Gastroesophageal sphincter (tissue), 4 donors: ENCODE data around the gene MYLK. TPM values are rescaled to one million over a fixed set of nuclear protein-coding genes. Genes with fewer than 3 reads are reported as not detected.
A peak's percentile ranks its signal among the peaks of the same experiment; 100 is the strongest.
"Not testable (repeated sequence)": the region's sequence is repeated elsewhere in the genome, so short reads cannot be mapped to it uniquely, and the experiment has no call there.

Experiments used
- ATAC-seq: fragments of 150-250 bp; one replicate; pipeline ENCODE4 v1.9.1; 2016; ENCODE audit warnings: mild to moderate bottlenecking, moderate library complexity
- H3K27ac ChIP-seq, 4 donors: fragments of 200-600 bp; sonication (generic) in 3 of 4; 1 replicate in 3 of 4; 2 replicates in 1 of 4; pipeline ENCODE4 v1.5.1; 2016 to 2019
- H3K27me3 ChIP-seq: fragments of 200-600 bp; sonication (generic); one replicate; pipeline ENCODE4 v1.5.1; 2019
- H3K36me3 ChIP-seq, 2 donors: fragments of 200-600 bp; sonication (generic); one replicate each; pipeline ENCODE4 v1.5.1; 2019; ENCODE audit warnings: control low read depth in 1 of 2
- H3K4me1 ChIP-seq, 3 donors: fragments of 200-600 bp; sonication (generic); 1 replicate in 2 of 3; 2 replicates in 1 of 3; pipeline ENCODE4 v1.5.1; 2016 to 2019; ENCODE audit warnings: control low read depth in 2 of 3
- H3K4me3 ChIP-seq, 2 donors: fragments of 200-600 bp; sonication (generic); one replicate each; pipeline ENCODE4 v1.5.1; 2019; ENCODE audit warnings: mild to moderate bottlenecking in 1 of 2, moderate library complexity in 1 of 2
- H3K9me3 ChIP-seq, 3 donors: fragments of 200-600 bp; sonication (generic); one replicate each; pipeline ENCODE4 v1.5.1; 2017 to 2019; ENCODE audit warnings: control low read depth in 2 of 3
- EP300 ChIP-seq: sonication (generic); formaldehyde crosslinking; IDR thresholded peaks from one replicate; pipeline ENCODE4 v1.6.1; 2017; ENCODE audit warnings: antibody characterized with exemption, mild to moderate bottlenecking
- POLR2A ChIP-seq, 2 donors: fragments of 450-650 bp; IDR thresholded peaks; one replicate each; pipeline ENCODE4 v1.6.1; 2017; ENCODE audit warnings: antibody characterized with exemption in 2 of 2, mild to moderate bottlenecking in 2 of 2, moderate library complexity in 1 of 2
- POLR2AphosphoS5 ChIP-seq: sonication (generic); formaldehyde crosslinking; IDR thresholded peaks from one replicate; pipeline ENCODE4 v1.6.1; 2017; ENCODE audit warnings: antibody characterized with exemption
- WGBS, 2 donors: methylation state at CpG; one replicate each; pipeline ENCODE4 v1.1.5; 2018; ENCODE audit warnings: low coverage in 1 of 2; 5-methylcytosine and 5-hydroxymethylcytosine counted together
- total RNA-seq, 4 donors: library from RNA; depleted of rRNA; stranded (reverse); fragments of >200 nt; gene quantifications; one replicate each; pipeline ENCODE4 v1.1.0, GENCODE V29; 2016
- TF ChIP-seq, protein P1 (sequence below), 4 experiments: fragments of 200-600 bp in 2 of 4; fragments of 450-650 bp in 2 of 4; sonication (generic) in 1 of 4; IDR thresholded peaks; one replicate each; pipeline ENCODE4 v1.5.1; 2017 to 2019; ENCODE audit warnings: antibody characterized with exemption in 4 of 4, mild to moderate bottlenecking in 2 of 4, moderate library complexity in 2 of 4

MYLK gene
- total RNA-seq, 4 donors from 2014 or later, result 1,558 to 2,522 (median 2,261) TPM

DNA sequence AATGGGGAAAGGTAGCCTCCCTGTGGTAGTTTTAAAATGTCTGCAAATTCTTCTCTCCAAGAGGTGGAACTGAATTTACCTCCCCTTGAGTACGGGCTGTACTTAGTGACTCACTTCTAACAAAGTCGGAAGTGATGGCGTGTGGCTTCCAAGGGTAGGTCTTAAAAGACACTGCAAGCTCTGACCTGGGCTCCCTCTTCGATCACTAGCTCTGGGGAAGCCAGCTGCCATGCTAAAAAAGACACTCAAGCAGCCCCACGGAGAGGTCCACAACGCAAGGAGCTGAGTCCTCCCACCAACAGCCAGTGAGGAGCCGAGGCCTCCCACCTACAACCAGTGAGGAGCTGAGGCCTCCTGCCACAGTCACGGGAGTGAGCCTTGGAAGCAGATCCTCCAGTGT lies 177.3 kb downstream of the MYLK start:
- Histone ChIP-seq H3K4me1 (peaks cover 2 to 47% (median 4%) of the 10 kb centered on the region in 3 donors), H3K27ac (no peak overlapping the region), H3K4me3 (no peak overlapping the region), H3K9me3 (no peaks in the 10 kb centered on the region), H3K36me3 (peaks cover 0 to 6% of the 10 kb centered on the region in 2 donors), H3K27me3 (no peaks in the 10 kb centered on the region)
- ATAC-seq, result no peak
- 92% methylated on average over 4 of the region's 8 CpGs; no CpG with 5 or more reads in 1 of the 2 donors for WGBS, 2 donors
- TF ChIP-seq POLR2A (IDR thresholded peaks at IDR 0.05), result no peak
- no peak for TF ChIP-seq EP300

DNA sequence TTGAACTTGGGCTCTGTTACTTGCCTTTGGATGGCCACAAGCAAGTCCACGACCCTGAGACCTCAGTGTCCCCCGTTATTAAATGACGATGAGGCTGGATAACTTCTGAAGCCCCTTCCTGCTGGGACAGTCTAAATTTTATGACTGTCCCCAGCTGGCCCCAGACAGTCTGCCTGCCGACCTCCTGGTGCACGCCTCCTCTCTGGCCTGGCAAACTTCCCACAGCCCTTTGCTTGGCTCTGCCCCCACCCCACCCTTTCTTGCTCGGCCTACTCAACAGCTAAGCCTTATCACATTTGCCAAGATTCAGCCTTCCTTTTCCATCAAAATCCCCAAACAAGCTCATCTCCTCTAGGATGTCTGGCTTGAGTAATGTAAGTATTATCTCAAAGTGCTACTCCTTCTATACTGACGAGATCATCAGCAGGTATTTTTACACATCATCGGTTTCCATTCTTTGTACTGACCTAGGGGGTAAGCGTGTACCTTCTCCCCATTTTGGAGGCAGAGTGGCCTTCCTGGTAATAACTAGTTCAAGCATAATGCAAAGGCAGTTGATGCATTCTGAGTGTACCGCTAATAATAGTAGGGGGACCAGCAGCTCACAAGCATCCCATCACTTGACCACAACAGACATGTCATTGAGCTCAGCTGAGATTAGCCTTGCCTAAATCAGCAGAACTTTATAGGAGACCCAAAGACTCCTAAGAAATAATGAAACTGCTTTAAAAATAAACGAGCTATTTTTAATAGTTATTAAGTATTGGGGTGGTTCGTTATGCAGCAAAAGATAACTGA lies 178.4 kb downstream of the MYLK start:
- no peak for ATAC-seq
- 37 to 49% methylated on average over 5 to 11 of the region's 12 CpGs for WGBS, 2 donors
- H3K27ac ChIP-seq, result peak overlapping the region in 3 of 4 donors; percentile 34 to 96 (median 94)
- H3K27me3 ChIP-seq, result no peaks in the 10 kb centered on the region
- TF ChIP-seq, protein P1, sequence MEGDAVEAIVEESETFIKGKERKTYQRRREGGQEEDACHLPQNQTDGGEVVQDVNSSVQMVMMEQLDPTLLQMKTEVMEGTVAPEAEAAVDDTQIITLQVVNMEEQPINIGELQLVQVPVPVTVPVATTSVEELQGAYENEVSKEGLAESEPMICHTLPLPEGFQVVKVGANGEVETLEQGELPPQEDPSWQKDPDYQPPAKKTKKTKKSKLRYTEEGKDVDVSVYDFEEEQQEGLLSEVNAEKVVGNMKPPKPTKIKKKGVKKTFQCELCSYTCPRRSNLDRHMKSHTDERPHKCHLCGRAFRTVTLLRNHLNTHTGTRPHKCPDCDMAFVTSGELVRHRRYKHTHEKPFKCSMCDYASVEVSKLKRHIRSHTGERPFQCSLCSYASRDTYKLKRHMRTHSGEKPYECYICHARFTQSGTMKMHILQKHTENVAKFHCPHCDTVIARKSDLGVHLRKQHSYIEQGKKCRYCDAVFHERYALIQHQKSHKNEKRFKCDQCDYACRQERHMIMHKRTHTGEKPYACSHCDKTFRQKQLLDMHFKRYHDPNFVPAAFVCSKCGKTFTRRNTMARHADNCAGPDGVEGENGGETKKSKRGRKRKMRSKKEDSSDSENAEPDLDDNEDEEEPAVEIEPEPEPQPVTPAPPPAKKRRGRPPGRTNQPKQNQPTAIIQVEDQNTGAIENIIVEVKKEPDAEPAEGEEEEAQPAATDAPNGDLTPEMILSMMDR (IDR thresholded peaks at IDR 0.05), result no peak
- TF ChIP-seq POLR2A (IDR thresholded peaks at IDR 0.05) (no peak), EP300 (no peak), POLR2AphosphoS5 (no peak)
- H3K9me3 ChIP-seq, result no peaks in the 10 kb centered on the region
- H3K36me3 ChIP-seq, result peaks cover 0 to 6% of the 10 kb centered on the region in 2 donors
- no peak overlapping the region for H3K4me3 ChIP-seq
- H3K4me1 ChIP-seq, result peaks cover 0 to 50% (median 3%) of the 10 kb centered on the region in 3 donors

DNA sequence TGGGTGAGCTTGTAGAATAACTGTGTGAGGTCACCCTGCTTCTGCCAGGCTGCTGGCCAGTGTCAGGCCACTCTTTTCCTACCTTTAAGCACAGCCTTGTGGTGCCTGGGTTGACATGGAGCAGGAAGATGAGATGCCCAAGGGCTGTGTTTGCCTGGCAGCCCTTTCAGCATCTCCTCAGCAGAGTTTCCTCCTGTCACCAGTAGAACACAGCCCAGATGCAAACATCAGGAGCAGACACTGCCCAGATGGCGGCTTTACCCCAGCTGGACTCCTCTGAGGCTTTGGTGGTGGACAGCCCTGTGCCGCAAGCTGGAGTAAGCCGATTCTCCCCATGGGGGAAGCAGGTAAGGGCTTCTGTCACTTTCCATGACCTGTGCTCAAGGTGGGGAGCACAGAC lies 180.5 kb downstream of the MYLK start:
- ATAC-seq, result not testable (repeated sequence)
- peak; percentile 56 for TF ChIP-seq POLR2AphosphoS5

DNA sequence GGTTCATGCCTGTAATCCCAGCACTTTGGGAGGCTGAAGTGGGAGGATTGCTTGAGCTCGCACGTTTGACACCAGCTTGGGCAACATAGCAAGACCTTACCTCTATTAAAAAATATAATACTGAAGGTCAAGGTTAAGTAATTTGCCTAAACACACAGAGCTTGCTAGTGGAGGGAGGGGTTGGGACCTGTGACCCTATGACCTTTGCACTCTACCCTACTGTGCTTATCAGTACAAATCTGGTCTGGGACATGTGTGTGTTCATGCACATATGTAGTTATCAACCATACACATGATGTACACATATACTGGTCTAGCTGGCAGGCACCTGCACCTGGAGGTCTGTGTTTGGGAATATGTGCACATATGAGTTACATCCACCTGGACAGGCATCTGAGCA lies 181.4 kb downstream of the MYLK start:
- Histone ChIP-seq H3K9me3 (no peaks in the 10 kb centered on the region), H3K27me3 (no peaks in the 10 kb centered on the region), H3K4me3 (no peak overlapping the region), H3K27ac (peak overlapping the region in 3 of 4 donors; percentile 92 to 96 (median 94)), H3K36me3 (peaks cover 0 to 3% of the 10 kb centered on the region in 2 donors), H3K4me1 (peaks cover 0 to 54% (median 3%) of the 10 kb centered on the region in 3 donors)
- TF ChIP-seq POLR2AphosphoS5 (no peak), POLR2A (IDR thresholded peaks at IDR 0.05) (no peak), EP300 (no peak)
- TF ChIP-seq, protein P1 (IDR thresholded peaks at IDR 0.05), result no peak
- WGBS, 2 donors, result 70 to 76% methylated on average over 2 of the region's 2 CpGs
- no peak for ATAC-seq

More for the DNA sequence above, 180.5 kb downstream of the MYLK start:
- not testable (repeated sequence) for H3K4me3 ChIP-seq, H3K9me3 ChIP-seq, H3K27me3 ChIP-seq, H3K36me3 ChIP-seq
- peaks cover 0 to 50% (median 3%) of the 10 kb centered on the region in 3 donors for H3K4me1 ChIP-seq
- peak overlapping the region; percentile 5 to 96 (median 93) for H3K27ac ChIP-seq
- WGBS, 2 donors, result no CpG with 5 or more reads among the region's 3 CpGs

DNA sequence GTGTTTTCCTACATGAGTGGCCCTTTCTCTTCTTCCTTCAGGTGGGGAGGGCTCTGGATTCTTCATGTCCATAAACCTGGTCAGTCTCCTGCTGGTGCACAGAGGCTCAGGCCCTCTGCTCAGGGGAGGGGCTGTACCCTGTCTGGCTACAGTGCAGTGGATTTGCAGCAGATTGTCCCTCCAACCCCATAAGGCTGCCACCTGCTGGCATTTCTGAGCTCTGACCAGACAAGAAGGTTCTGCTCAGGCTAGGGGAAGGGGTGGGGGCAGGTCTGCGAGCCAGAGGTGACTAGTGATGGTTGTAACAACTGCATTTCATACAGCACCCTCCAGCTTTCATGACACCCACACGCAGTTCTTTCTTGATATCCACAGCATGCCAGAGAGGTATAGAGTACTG lies 182.1 kb downstream of the MYLK start:
- H3K27ac ChIP-seq, result peak overlapping the region; percentile 74 to 96 (median 93)
- not testable (repeated sequence) for H3K9me3 ChIP-seq, H3K27me3 ChIP-seq, H3K36me3 ChIP-seq
- peak overlapping the region; percentile 39 to 62 for H3K4me3 ChIP-seq
- 79% methylated on average over 2 of the region's 2 CpGs; no CpG with 5 or more reads in 1 of the 2 donors for WGBS, 2 donors
- ATAC-seq, result peak; percentile 48
- H3K4me1 ChIP-seq, result peaks cover 0 to 54% (median 3%) of the 10 kb centered on the region in 3 donors
- TF ChIP-seq, protein P1 (IDR thresholded peaks at IDR 0.05), result peak in 3 of 4 experiments; percentile 75 to 77 (median 76)
